ENCODE measurements around the gene HDAC5. TPM values are rescaled to one million over a fixed set of nuclear protein-coding genes. Genes with fewer than 3 reads are reported as not detected.

The HDAC5 gene
- total and polyA plus RNA-seq, 2 of the 8 experiments (the other 6 are each of a cell fraction or from before 2014, with no cell fraction given) = 48.5 to 54.4 TPM

DNA sequence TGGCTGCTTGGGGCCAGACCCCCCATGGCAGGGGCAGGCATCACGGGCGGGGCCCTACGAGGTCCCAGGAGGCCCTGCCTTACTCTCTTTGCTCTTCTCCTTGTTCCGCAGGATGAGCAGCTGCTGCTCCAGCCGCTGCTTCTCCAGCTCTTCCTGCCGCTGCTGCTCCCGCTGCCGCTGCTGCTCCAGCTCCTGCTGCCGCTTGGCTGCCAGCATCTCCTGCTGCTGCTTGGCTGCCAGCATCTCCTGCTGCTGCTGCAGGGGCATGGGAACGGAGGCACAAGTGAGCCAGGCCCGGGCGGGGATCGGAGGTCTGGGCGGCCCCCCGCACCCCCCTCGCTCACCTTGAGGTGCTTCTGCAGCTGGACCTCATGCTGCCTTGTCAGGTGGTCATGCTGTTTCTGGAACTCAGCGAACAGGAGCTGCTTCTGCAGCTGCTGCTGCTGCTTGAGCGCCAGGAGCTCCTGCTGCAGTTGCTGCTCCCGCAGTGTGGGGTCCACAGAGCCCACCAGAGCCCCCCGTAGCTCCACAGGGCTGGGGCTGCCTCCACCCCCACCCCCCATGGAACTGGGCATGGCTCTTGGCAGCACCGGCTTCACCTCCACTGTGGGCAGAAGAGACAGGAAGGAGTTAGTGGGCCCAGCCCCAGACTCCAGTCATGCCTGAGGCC, 30.1 kb downstream of the HDAC5 start (continued):
- TF ChIP-seq, protein P1, sequence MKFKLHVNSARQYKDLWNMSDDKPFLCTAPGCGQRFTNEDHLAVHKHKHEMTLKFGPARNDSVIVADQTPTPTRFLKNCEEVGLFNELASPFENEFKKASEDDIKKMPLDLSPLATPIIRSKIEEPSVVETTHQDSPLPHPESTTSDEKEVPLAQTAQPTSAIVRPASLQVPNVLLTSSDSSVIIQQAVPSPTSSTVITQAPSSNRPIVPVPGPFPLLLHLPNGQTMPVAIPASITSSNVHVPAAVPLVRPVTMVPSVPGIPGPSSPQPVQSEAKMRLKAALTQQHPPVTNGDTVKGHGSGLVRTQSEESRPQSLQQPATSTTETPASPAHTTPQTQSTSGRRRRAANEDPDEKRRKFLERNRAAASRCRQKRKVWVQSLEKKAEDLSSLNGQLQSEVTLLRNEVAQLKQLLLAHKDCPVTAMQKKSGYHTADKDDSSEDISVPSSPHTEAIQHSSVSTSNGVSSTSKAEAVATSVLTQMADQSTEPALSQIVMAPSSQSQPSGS (IDR thresholded peaks at IDR 0.05; ENCODE audit: low read length) = no peak
- TF ChIP-seq CREB1 (IDR thresholded peaks at IDR 0.05) = no peak
- TF ChIP-seq RXRA (IDR thresholded peaks at IDR 0.05; ENCODE audit: insufficient read depth, low read depth, low read length) = no peak
- no peak for TF ChIP-seq CEBPB (IDR thresholded peaks at IDR 0.05; ENCODE audit: low read depth, low read length)

Data from H1 (cell line).